Measurements from ENCODE around the gene ARHGAP6.

Gene ARHGAP6

DNA sequence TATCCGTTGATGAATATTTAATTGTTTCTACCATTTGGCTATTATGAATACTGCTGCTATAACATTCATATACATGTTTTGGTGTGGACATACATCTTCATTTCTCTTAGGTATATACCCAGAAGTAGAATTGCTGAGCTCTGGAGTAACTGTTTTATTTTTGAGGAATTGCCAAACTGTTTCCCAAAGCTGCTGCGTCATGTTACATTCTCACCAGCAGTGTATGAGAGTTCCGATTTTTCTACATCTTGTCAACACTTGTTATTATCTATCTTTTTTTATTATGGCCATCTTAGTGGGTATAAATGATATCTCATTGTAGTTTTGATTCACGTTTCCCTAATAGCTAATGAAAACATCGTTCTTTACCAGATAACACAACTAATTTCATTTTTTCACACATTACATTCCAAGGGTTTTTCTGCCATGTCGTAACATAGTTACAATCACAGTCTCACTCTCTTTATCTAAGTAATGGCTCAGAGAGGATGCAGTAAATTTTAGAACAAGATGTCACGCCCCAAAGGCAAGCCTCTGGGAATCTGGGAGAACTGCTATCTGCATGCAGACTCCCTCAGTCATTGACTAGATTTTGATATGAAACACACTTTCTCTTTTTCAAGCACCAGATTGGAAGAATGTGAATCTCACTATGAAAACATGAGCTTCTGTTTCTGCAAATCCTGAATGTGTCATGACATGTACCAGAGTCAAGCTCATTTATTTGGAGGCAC, 10.3 kb downstream of the ARHGAP6 start:
- Histone ChIP-seq H3K27me3 (ENCODE audit: insufficient read depth, low read depth) (no peaks in the 10 kb centered on the region), H2AFZ (ENCODE audit: low read depth) (no peak overlapping the region), H4K20me1 (ENCODE audit: insufficient read depth) (no peaks in the 10 kb centered on the region), H3K4me3 (IDR thresholded peaks at IDR 0.05; ENCODE audit: insufficient read depth, low read depth, low read length) (no peak overlapping the region), H3K4me1 (ENCODE audit: low read depth, poor library complexity, severe bottlenecking) (no peaks in the 10 kb centered on the region), H3K27ac (no peak overlapping the region), H3K79me2 (ENCODE audit: insufficient read depth, low read depth) (no peaks in the 10 kb centered on the region), H3K36me3 (ENCODE audit: insufficient read depth) (no peaks in the 10 kb centered on the region), H3K9ac (no peak overlapping the region), H3K4me2 (no peak overlapping the region)
- TF ChIP-seq, protein P1, sequence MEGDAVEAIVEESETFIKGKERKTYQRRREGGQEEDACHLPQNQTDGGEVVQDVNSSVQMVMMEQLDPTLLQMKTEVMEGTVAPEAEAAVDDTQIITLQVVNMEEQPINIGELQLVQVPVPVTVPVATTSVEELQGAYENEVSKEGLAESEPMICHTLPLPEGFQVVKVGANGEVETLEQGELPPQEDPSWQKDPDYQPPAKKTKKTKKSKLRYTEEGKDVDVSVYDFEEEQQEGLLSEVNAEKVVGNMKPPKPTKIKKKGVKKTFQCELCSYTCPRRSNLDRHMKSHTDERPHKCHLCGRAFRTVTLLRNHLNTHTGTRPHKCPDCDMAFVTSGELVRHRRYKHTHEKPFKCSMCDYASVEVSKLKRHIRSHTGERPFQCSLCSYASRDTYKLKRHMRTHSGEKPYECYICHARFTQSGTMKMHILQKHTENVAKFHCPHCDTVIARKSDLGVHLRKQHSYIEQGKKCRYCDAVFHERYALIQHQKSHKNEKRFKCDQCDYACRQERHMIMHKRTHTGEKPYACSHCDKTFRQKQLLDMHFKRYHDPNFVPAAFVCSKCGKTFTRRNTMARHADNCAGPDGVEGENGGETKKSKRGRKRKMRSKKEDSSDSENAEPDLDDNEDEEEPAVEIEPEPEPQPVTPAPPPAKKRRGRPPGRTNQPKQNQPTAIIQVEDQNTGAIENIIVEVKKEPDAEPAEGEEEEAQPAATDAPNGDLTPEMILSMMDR (conservative IDR thresholded peaks at IDR 0.05; ENCODE audit: low read depth, low read length), result no peak

DNA sequence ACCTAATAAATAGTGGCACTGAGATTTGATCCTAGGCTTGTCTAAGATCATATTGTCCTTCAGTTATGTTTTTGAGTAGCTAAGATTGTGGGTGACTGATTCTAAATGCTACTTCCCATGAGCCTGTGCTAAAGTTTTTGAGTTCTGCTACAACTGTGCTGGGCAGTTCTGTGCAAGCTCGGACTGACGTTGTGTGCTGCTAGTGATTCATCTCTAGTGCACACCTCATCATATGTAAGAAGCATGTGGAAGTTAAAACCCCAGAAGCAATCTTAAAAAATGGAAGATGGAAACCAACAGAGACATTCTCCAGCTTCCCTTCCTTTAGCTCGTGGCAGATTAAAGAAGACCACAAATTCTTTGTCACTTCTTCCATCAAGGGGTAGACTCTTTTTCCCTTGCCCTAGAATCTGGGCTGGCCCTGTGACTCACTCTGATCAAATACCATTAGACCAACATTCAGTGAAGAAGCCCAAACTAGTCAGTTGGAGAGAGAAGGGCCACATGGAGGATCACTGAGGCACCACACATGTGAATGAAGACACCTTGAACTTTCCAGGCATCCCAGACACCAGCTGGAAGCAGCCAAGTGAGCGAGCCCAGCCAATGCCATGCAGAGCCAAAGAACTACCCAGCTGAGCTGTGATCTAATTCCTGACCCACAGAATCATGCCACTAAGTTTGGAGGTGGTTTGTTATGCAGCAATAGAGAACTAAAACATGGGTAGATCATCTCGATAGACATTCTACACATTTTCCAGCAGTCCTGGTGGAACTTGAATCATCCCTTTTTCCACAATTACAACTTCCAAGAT, 16.8 kb downstream of the ARHGAP6 start:
- no peak overlapping the region for H3K4me2 ChIP-seq
- no peaks in the 10 kb centered on the region for H3K4me1 ChIP-seq (ENCODE audit: low read depth, poor library complexity, severe bottlenecking)
- no peaks in the 10 kb centered on the region for H4K20me1 ChIP-seq (ENCODE audit: insufficient read depth)
- H3K27me3 ChIP-seq (ENCODE audit: insufficient read depth, low read depth), result no peaks in the 10 kb centered on the region
- H3K36me3 ChIP-seq (ENCODE audit: insufficient read depth), result no peaks in the 10 kb centered on the region
- TF ChIP-seq, protein P1 (conservative IDR thresholded peaks at IDR 0.05; ENCODE audit: low read depth, low read length), result no peak
- no peak overlapping the region for H2AFZ ChIP-seq (ENCODE audit: low read depth)
- H3K27ac ChIP-seq, result no peak overlapping the region
- H3K9ac ChIP-seq, result no peak overlapping the region
- no peaks in the 10 kb centered on the region for H3K79me2 ChIP-seq (ENCODE audit: insufficient read depth, low read depth)
- no peak overlapping the region for H3K4me3 ChIP-seq (IDR thresholded peaks at IDR 0.05; ENCODE audit: insufficient read depth, low read depth, low read length)

DNA sequence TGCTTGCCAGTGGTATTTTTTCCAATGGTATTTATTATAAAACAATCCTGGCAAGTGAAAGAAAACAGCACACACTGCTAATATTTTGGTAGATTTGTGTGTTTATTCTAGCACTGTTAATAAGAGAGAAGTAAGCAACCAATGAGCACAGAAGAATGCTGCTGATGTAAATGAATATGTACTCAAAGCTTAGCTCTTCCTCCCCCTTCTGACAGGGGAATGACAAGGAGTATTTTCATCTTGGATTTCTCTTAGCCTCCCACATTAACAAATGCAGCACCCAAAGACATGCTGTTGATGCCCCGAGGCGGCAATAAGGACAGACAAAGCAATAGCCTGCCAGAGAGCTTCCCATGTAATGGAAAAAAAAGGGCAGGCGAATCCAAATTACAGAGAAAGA, 18.6 kb downstream of the ARHGAP6 start:
- no peak overlapping the region for H3K4me3 ChIP-seq (IDR thresholded peaks at IDR 0.05; ENCODE audit: insufficient read depth, low read depth, low read length)
- no peaks in the 10 kb centered on the region for H3K4me1 ChIP-seq (ENCODE audit: low read depth, poor library complexity, severe bottlenecking)
- H2AFZ ChIP-seq (ENCODE audit: low read depth), result no peak overlapping the region
- H3K36me3 ChIP-seq (ENCODE audit: insufficient read depth), result no peaks in the 10 kb centered on the region
- no peaks in the 10 kb centered on the region for H3K27me3 ChIP-seq (ENCODE audit: insufficient read depth, low read depth)
- no peak overlapping the region for H3K27ac ChIP-seq
- H3K79me2 ChIP-seq (ENCODE audit: insufficient read depth, low read depth), result no peaks in the 10 kb centered on the region
- no peak overlapping the region for H3K4me2 ChIP-seq
- no peaks in the 10 kb centered on the region for H4K20me1 ChIP-seq (ENCODE audit: insufficient read depth)
- TF ChIP-seq, protein P1 (conservative IDR thresholded peaks at IDR 0.05; ENCODE audit: low read depth, low read length), result no peak
- no peak overlapping the region for H3K9ac ChIP-seq

DNA sequence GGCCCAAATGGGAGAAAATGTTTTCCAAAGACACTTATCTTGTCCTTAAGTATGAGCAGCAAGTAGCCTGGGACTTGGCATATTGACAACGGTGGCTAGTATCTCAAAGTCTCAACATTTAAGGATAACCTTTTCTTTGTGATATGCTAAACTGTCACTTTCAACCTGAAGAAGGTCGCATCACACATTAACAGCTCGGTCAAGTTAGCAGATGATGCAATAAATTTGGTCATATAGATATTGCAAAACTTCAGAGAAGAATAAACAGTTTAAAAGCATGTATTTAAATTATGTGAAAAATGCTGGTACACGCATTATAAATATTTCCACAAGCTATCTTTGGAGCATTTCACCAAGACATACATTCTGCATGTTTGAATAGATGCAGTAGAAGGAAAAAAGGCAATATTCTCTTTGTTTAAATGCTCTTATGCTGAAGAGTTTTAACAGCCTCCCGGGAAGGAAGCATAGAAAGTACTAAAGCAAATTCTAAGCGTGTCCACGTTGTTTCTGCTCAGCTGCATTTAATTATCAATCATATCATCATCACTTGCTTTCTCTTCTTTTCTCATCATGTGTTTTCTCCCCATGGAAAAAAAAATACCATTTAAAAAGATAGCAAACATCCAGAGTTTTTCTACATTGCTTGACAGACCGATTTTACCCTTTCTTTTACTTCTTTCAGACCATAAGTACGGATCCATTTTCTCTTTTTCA, 24.2 kb downstream of the ARHGAP6 start:
- Histone ChIP-seq H3K9ac (no peak overlapping the region), H3K4me2 (no peak overlapping the region), H2AFZ (ENCODE audit: low read depth) (no peak overlapping the region), H3K36me3 (ENCODE audit: insufficient read depth) (no peaks in the 10 kb centered on the region), H3K27me3 (ENCODE audit: insufficient read depth, low read depth) (no peaks in the 10 kb centered on the region), H3K79me2 (ENCODE audit: insufficient read depth, low read depth) (no peaks in the 10 kb centered on the region), H3K4me3 (IDR thresholded peaks at IDR 0.05; ENCODE audit: insufficient read depth, low read depth, low read length) (no peak overlapping the region), H4K20me1 (ENCODE audit: insufficient read depth) (no peaks in the 10 kb centered on the region), H3K27ac (no peak overlapping the region), H3K4me1 (ENCODE audit: low read depth, poor library complexity, severe bottlenecking) (no peaks in the 10 kb centered on the region)
- TF ChIP-seq, protein P1 (conservative IDR thresholded peaks at IDR 0.05; ENCODE audit: low read depth, low read length), result no peak
